GM12874 (cell line): Measurements from ENCODE around the gene CLSTN2.

ENCODE experiments used
- CTCF ChIP-seq: IDR thresholded peaks from 2 replicates; pipeline ENCODE4 v1.5.1; 2011; ENCODE audit warnings: low read depth, mild to moderate bottlenecking, control low read depth, low read length, moderate library complexity; ENCODE audit not compliant: insufficient read depth

Gene CLSTN2

GRCh38 chr3:140145528-140145927, 210.5 kb downstream of the CLSTN2 start:
- TF ChIP-seq CTCF: no peak

- TF ChIP-seq CTCF: no peak
These were observed 211.7 kb downstream of the CLSTN2 start for GRCh38 chr3:140146668-140147067.

- TF ChIP-seq CTCF: no peak
These were observed 213.0 kb downstream of the CLSTN2 start for GRCh38 chr3:140147965-140148490.

GRCh38 chr3:140148824-140149390, 213.9 kb downstream of the CLSTN2 start:
- TF ChIP-seq CTCF: no peak

GRCh38 chr3:140151321-140151720, 216.3 kb downstream of the CLSTN2 start:
- TF ChIP-seq CTCF: no peak

- no peak for TF ChIP-seq CTCF
These were observed 218.1 kb downstream of the CLSTN2 start for GRCh38 chr3:140152851-140153639.

GRCh38 chr3:140153736-140154135, 218.8 kb downstream of the CLSTN2 start:
- TF ChIP-seq CTCF: no peak
